H1 (cell line): Measurements from ENCODE around the gene MT4. TPM values are rescaled to one million over a fixed set of nuclear protein-coding genes. Genes with fewer than 3 reads are reported as not detected.

Source experiments
- CTCF ChIA-PET: fragments of 300-600 bp; sonication (Branson Sonifier 250); formaldehyde crosslinking; loops from one replicate; lab custom pipeline; 2021; ENCODE audit not compliant: partially characterized antibody; lab: Charles Lee
- POLR2A ChIA-PET: fragments of 300-600 bp; sonication (Branson Sonifier 250); formaldehyde crosslinking; loops from one replicate; lab custom pipeline; 2021; ENCODE audit warnings: inconsistent platforms; ENCODE audit not compliant: partially characterized antibody; lab: Charles Lee
- DNase-seq, 2 experiments: peaks; one replicate each; pipeline versions ENCODE4 v3.0.0 to v3.0.0-alpha.2; 2010 to 2022; ENCODE audit warnings: low spot score in 2 of 2, low read depth in 1 of 2, mixed read lengths in 1 of 2
- FAIRE-seq: peaks from 2 replicates; lab custom pipeline; 2011; peaks lifted over from hg19 to GRCh38; lab: Jason Lieb, UNC
- H2AFZ ChIP-seq: 2 replicates; pipeline ENCODE4 v1.8.1; 2012; ENCODE audit warnings: low read length, inconsistent platforms
- H2AK5ac ChIP-seq: 2 replicates; pipeline ENCODE4 v1.6.1; 2013; ENCODE audit warnings: low read depth, low read length
- H2BK120ac ChIP-seq: replicated peaks from 2 replicates; pipeline ENCODE3; 2013; ENCODE audit warnings: low read depth, low read length, inconsistent platforms
- H2BK12ac ChIP-seq: 2 replicates; pipeline ENCODE4 v1.6.1; 2013; ENCODE audit warnings: low read depth, low read length
- H2BK15ac ChIP-seq: 2 replicates; pipeline ENCODE4 v1.6.1; 2013; ENCODE audit warnings: low read length
- H2BK20ac ChIP-seq: 2 replicates; pipeline ENCODE4 v1.6.1; 2013; ENCODE audit warnings: low read length
- H2BK5ac ChIP-seq: 2 replicates; pipeline ENCODE4 v1.6.1; 2013; ENCODE audit warnings: low read depth, low read length
- H3K14ac ChIP-seq: 2 replicates; pipeline ENCODE4 v1.6.1; 2013; ENCODE audit warnings: inconsistent platforms; ENCODE audit not compliant: insufficient read length
- H3K18ac ChIP-seq: 2 replicates; pipeline ENCODE4 v1.6.1; 2013; ENCODE audit warnings: low read length; ENCODE audit errors: extremely low read depth
- H3K23ac ChIP-seq: 2 replicates; pipeline ENCODE4 v1.6.1; 2013; ENCODE audit warnings: inconsistent platforms; ENCODE audit not compliant: insufficient read length
- H3K23me2 ChIP-seq: 2 replicates; pipeline ENCODE4 v1.6.1; 2013; ENCODE audit warnings: low read depth, low read length
- H3K27ac ChIP-seq: 2 replicates; pipeline ENCODE4 v1.6.1; 2011; ENCODE audit warnings: low read depth, low read length, inconsistent platforms
- H3K27me3 ChIP-seq, 4 experiments: replicated peaks in 1 of 4; 1 replicate in 1 of 4; 2 replicates in 3 of 4; pipeline versions ENCODE4 v1.6.1 to v1.8.1; 2011 to 2013; ENCODE audit warnings: low read length in 3 of 4, mild to moderate bottlenecking in 3 of 4, inconsistent platforms in 2 of 4, mixed read lengths in 2 of 4, moderate library complexity in 1 of 4; ENCODE audit not compliant: control insufficient read depth in 3 of 4, insufficient read depth in 3 of 4; ENCODE audit errors: extremely low read depth in 1 of 4
- H3K36me3 ChIP-seq, 4 experiments: 2 replicates each; pipeline versions ENCODE4 v1.6.1 to v1.8.1; 2011 to 2013; ENCODE audit warnings: mild to moderate bottlenecking in 4 of 4, low read length in 3 of 4, moderate library complexity in 2 of 4, control low read depth in 1 of 4, inconsistent platforms in 1 of 4; ENCODE audit not compliant: insufficient read depth in 4 of 4, control insufficient read depth in 2 of 4
- H3K4ac ChIP-seq: replicated peaks from 2 replicates; pipeline ENCODE3; 2013; ENCODE audit warnings: low read length, low read depth, mixed read lengths, inconsistent platforms; ENCODE audit not compliant: insufficient read length
- H3K4me1 ChIP-seq, 4 experiments: replicated peaks in 1 of 4; 1 replicate in 1 of 4; 2 replicates in 3 of 4; pipeline versions ENCODE4 v1.6.1 to v1.8.1; 2011 to 2013; ENCODE audit warnings: low read length in 3 of 4, inconsistent platforms in 2 of 4, mixed read lengths in 1 of 4; ENCODE audit not compliant: insufficient read depth in 4 of 4, control insufficient read depth in 3 of 4
- H3K4me2 ChIP-seq, 2 experiments: 2 replicates each; pipeline versions ENCODE4 v1.6.1 to v1.8.1; 2011 to 2013; ENCODE audit warnings: low read depth in 2 of 2, low read length in 2 of 2, control low read depth in 1 of 2, inconsistent platforms in 1 of 2, mild to moderate bottlenecking in 1 of 2; ENCODE audit not compliant: insufficient read depth in 1 of 2
- H3K4me3 ChIP-seq, 4 experiments: fragments of 200-600, 300-600 bp in 1 of 4; sonication (generic), shearing (Covaris generic), sonication (Bioruptor Twin) in 1 of 4; 2 replicates each; pipeline versions ENCODE4 v1.5.1 to v1.8.1; 2011 to 2016; ENCODE audit warnings: low read length in 4 of 4, low read depth in 3 of 4, control low read depth in 2 of 4, inconsistent platforms in 2 of 4, mild to moderate bottlenecking in 2 of 4, mixed read lengths in 1 of 4, moderate library complexity in 1 of 4; ENCODE audit not compliant: insufficient read depth in 2 of 4; ENCODE audit errors: extremely low read depth in 1 of 4
- H3K56ac ChIP-seq: replicated peaks from 2 replicates; pipeline ENCODE3; 2013; ENCODE audit warnings: low read depth, mild to moderate bottlenecking, mixed read lengths, low read length, inconsistent platforms; ENCODE audit not compliant: insufficient read length
- H3K79me1 ChIP-seq: 2 replicates; pipeline ENCODE4 v1.6.1; 2013; ENCODE audit warnings: low read depth, low read length, control low read depth
- H3K79me2 ChIP-seq, 2 experiments: 2 replicates each; pipeline versions ENCODE4 v1.6.1 to v1.8.1; 2012 to 2013; ENCODE audit warnings: low read length in 2 of 2, mild to moderate bottlenecking in 2 of 2, inconsistent platforms in 1 of 2; ENCODE audit not compliant: insufficient read depth in 2 of 2, control insufficient read depth in 1 of 2
- H3K9ac ChIP-seq, 4 experiments: replicated peaks in 1 of 4; 1 replicate in 1 of 4; 2 replicates in 3 of 4; pipeline versions ENCODE4 v1.6.1 to v1.8.1; 2011 to 2013; ENCODE audit warnings: low read depth in 3 of 4, low read length in 3 of 4, control low read depth in 2 of 4, mild to moderate bottlenecking in 2 of 4, moderate library complexity in 2 of 4, inconsistent platforms in 1 of 4; ENCODE audit errors: extremely low read depth in 1 of 4
- H3K9me3 ChIP-seq, 2 experiments: 2 replicates each; pipeline versions ENCODE4 v1.6.1 to v1.8.1; 2012 to 2013; ENCODE audit warnings: mild to moderate bottlenecking in 2 of 2, moderate library complexity in 2 of 2, control low read depth in 1 of 2, inconsistent platforms in 1 of 2, low read depth in 1 of 2, low read length in 1 of 2, mixed read lengths in 1 of 2; ENCODE audit not compliant: insufficient read depth in 2 of 2
- H4K20me1 ChIP-seq, 2 experiments: replicated peaks in 1 of 2; 2 replicates each; pipeline versions ENCODE3 to v1.8.1; 2011 to 2013; ENCODE audit warnings: inconsistent platforms in 2 of 2, low read length in 2 of 2, mild to moderate bottlenecking in 1 of 2; ENCODE audit not compliant: insufficient read depth in 2 of 2, control insufficient read depth in 1 of 2
- H4K5ac ChIP-seq: 2 replicates; pipeline ENCODE4 v1.6.1; 2013; ENCODE audit warnings: low read length, low read depth, mixed read lengths, inconsistent platforms; ENCODE audit not compliant: insufficient read length
- H4K8ac ChIP-seq: 2 replicates; pipeline ENCODE4 v1.8.0; 2013; ENCODE audit warnings: mild to moderate bottlenecking, moderate library complexity, low read length, inconsistent platforms; ENCODE audit not compliant: insufficient read depth; ENCODE audit errors: extremely low read depth
- H4K91ac ChIP-seq: replicated peaks from 2 replicates; pipeline ENCODE3; 2013; ENCODE audit warnings: low read length, mixed read lengths, inconsistent platforms; ENCODE audit not compliant: insufficient read length
- SP1 ChIP-seq: IDR thresholded peaks from 2 replicates; pipeline ENCODE4 v1.6.1; 2011; ENCODE audit warnings: low read depth, low read length
- TAF7 ChIP-seq: optimal IDR thresholded peaks from 2 replicates; pipeline ENCODE3; 2011; ENCODE audit warnings: low read depth, mild to moderate bottlenecking, inconsistent platforms, low read length, moderate library complexity, borderline replicate concordance
- WGBS, 2 experiments: shearing (Covaris generic) in 1 of 2; methylation state at CpG; one replicate each; pipeline versions ENCODE4 v1.1.6 to v1.1.7; 2013 to 2015; ENCODE audit warnings: low lambda C conversion rate in 2 of 2, mixed read lengths in 2 of 2, inconsistent platforms in 1 of 2, low coverage in 1 of 2, missing lambda C conversion rate in 1 of 2; ENCODE audit not compliant: insufficient replicate concordance in 2 of 2, insufficient coverage in 1 of 2, insufficient read length in 1 of 2; ENCODE audit errors: extremely low coverage in 1 of 2, missing lambda C conversion rate in 1 of 2; 5-methylcytosine and 5-hydroxymethylcytosine counted together
- polyA plus RNA-seq, 7 experiments: library from polyadenylated mRNA; depleted of rRNA in 3 of 7; stranded (reverse) in 5 of 7; unstranded in 2 of 7; fragments of >200 nt in 5 of 7; fragments of 200-250 nt in 2 of 7; gene quantifications; 1 replicate in 5 of 7; 2 replicates in 1 of 7; 4 replicates in 1 of 7; pipeline versions ENCODE4 v1.2.1 to v1.2.3, GENCODE V29; 2011 to 2013; ENCODE audit warnings: missing spikeins in 2 of 7, mixed read lengths in 2 of 7
- total RNA-seq: library from RNA; stranded (reverse); fragmentation: NEBNext Ultra II Directional; extraction: Animal tissue kit (Norgen Biotek cat#: 25700); gene quantifications from 2 replicates; pipeline ENCODE4 v1.2.1, GENCODE V29; 2021

The MT4 gene
- total and polyA plus RNA-seq, 2 of the 8 experiments (the other 6 are each of a cell fraction or from before 2014, with no cell fraction given): not detected

GRCh38 chr16:56616608-56617211 lies 51.8 kb downstream of the MT4 start:
- H3K27ac ChIP-seq: no peak overlapping the region
- DNase-seq (no peak), FAIRE-seq (no peak)
- H4K8ac ChIP-seq: no peak overlapping the region
- peaks cover 2 to 6% of the 10 kb centered on the region in 2 experiments for H4K20me1 ChIP-seq
- no peak overlapping the region for H4K5ac ChIP-seq
- no peak overlapping the region for H3K9ac ChIP-seq
- POLR2A ChIA-PET: interaction anchor here (1.8 to 3.9 kb wide), 3 partner anchors 9 to 51 kb away, joined by 5 to 31 read pairs (median 10); partner anchors contain the start of genes MT1E, MT1G and MT2A
- H3K23ac ChIP-seq: no peak overlapping the region
- H3K18ac ChIP-seq: 0 out of 2 replicates have a peak overlapping the region, but pooled peaks have one; percentile 72
- H2BK12ac ChIP-seq: no peak overlapping the region; the same call in 1 of the 2 replicates
- H3K36me3 ChIP-seq: no peaks in the 10 kb centered on the region
- H3K4me2 ChIP-seq: peak overlapping the region; percentile 84 to 88
- H3K23me2 ChIP-seq: peaks cover 5% of the 10 kb centered on the region; the same call in 1 of the 2 replicates
- no peak overlapping the region for H3K14ac ChIP-seq
- peaks cover 36 to 72% (median 65%) of the 10 kb centered on the region in 4 experiments for H3K27me3 ChIP-seq
- TF ChIP-seq SP1: peak; percentile 54; the same call in 1 of the 2 replicates
- TF ChIP-seq TAF7: no peak
- TF ChIP-seq, all 59 proteins: peak for 1
- 0 out of 2 replicates have a peak overlapping the region, but pooled peaks have one; percentile 29 for H2BK15ac ChIP-seq
- peaks cover 0 to 15% (median 11%) of the 10 kb centered on the region in 4 experiments; a peak in 6 of 7 replicates for H3K4me1 ChIP-seq
- H2AK5ac ChIP-seq: no peak overlapping the region
- H3K79me2 ChIP-seq: no peaks in the 10 kb centered on the region
- CTCF ChIA-PET: interaction anchor here (0.9 to 3.2 kb wide), 7 partner anchors 8 to 16 kb away, joined by 3 to 12 read pairs (median 4); partner anchors contain the start of gene MT1M
- H2BK5ac ChIP-seq: peak overlapping the region; percentile 63; the same call in 1 of the 2 replicates
- H3K4me3 ChIP-seq: peak overlapping the region; percentile 34 to 57 (median 41)
- 6% methylated on average over 23 of the region's 23 CpGs; no CpG with 5 or more reads in 1 of the 2 experiments for WGBS, 2 experiments
- no peak overlapping the region for H3K4ac ChIP-seq
- no peak overlapping the region for H2BK120ac ChIP-seq
- H2BK20ac ChIP-seq: no peak overlapping the region
- H3K79me1 ChIP-seq: no peaks in the 10 kb centered on the region
- H3K9me3 ChIP-seq: no peaks in the 10 kb centered on the region
- no peak overlapping the region for H3K56ac ChIP-seq
- H2AFZ ChIP-seq: no peak overlapping the region
- no peak overlapping the region for H4K91ac ChIP-seq
